GM21737 (cell line): ENCODE measurements around the gene HAGHL.
"Not testable (repeated sequence)": the region's sequence is repeated elsewhere in the genome, so short reads cannot be mapped to it uniquely, and the experiment has no call there.

ENCODE experiments used
- ATAC-seq: cut with Tn5 transposase; IDR thresholded peaks from one replicate; pipeline ENCODE4 v1.9.1; 2021; ENCODE audit warnings: mild to moderate bottlenecking, moderate library complexity; ENCODE audit not compliant: unreplicated experiment

Gene HAGHL

GRCh38 chr16:766820-767640 is 40.1 kb downstream of the HAGHL start:
- no peak for ATAC-seq

- ATAC-seq = no peak
Measured at GRCh38 chr16:767743-768235, 40.9 kb downstream of the HAGHL start.

DNA sequence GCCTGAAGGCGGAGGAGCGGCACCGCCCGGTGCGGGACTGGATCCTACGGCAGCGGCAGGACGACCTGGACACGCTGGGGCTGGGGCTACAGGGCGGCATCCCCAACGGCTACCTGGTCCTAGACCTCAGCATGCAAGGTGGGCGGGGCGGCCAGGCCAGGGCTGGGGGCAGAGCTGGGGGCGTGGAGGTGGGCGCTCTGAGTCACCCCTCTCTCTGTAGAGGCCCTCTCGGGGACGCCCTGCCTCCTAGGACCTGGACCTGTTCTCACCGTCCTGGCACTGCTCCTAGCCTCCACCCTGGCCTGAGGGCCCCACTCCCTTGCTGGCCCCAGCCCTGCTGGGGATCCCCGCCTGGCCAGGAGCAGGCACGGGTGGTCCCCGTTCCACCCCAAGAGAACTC is 41.5 kb downstream of the HAGHL start:
- no peak for ATAC-seq

- no peak for ATAC-seq
Measured at GRCh38 chr16:769184-769784, 42.4 kb downstream of the HAGHL start.

GRCh38 chr16:769934-770333 is 43.0 kb downstream of the HAGHL start:
- no peak for ATAC-seq

- ATAC-seq = no peak
Measured at GRCh38 chr16:770411-770810, 43.5 kb downstream of the HAGHL start.

DNA sequence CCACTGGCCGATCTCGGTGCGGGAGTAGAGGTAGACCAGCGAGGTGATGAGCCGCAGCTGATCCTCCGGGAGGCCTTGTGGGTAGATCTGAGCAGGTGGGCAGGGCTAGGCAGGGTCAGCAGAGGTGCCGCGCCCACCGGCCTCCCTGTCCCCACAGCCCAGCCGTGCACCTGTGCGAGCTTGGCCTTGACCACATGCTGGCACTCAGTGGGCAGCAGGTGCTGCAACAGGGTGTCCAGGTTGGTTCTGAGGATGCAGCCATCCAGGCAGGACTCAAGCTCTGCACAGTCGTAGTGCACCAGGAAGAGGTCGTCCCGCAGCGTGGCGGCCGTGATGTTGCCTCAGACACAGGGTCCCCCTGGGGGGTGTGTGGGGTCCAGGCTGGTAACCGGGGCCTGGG is 46.1 kb downstream of the HAGHL start:
- no peak for ATAC-seq

- ATAC-seq = no peak
Measured at GRCh38 chr16:774086-775001, 47.4 kb downstream of the HAGHL start.

DNA sequence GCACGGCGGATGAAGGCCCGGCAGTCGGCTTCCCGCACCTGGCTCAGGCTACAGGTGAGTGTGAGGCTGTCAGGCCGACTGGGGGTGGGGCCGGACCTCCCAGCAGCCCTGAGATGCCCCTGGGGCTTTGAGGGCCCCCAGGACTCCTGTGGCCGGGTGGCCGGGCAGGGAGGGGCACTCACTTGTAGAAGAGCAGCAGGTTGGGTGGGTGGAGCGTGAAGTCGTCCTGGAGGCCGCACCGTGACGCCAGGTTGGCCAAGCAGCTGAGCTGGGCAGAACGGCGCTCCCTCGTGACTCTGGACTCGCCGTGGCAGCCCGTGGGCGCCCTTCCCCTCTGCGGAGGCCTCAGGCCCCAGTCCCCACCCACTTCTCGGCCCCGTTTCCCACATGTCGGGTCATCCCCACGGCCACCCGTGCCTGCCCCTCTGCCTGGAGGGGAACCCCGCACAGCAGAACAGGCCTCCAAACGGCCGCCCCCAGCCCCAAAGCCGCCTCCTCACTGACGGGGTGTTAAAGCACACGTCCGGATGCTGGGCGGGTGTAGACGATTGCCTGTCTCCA is 48.4 kb downstream of the HAGHL start:
- ATAC-seq = no peak

DNA sequence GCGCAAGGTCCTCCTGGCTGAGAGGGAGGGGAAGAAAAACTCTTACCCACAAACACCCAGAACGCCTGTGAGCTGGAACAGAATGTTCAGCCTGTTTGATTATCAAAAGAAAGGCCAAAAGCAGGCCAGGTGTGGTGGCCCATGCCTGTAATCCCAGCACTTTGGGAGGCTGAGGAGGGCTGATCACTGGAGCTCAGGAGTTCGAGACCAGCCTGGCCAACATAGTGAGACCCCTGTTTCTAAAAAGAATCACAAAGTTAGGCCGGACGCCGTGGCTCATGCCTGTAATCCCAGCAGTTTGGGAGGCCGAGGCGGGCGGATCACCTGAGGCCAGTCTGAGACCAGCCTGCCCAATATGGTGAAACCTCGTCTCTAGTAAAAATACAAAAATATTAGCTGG is 49.4 kb downstream of the HAGHL start:
- ATAC-seq = not testable (repeated sequence)

- ATAC-seq = no peak
Measured at GRCh38 chr16:776824-777223, 49.9 kb downstream of the HAGHL start.

DNA sequence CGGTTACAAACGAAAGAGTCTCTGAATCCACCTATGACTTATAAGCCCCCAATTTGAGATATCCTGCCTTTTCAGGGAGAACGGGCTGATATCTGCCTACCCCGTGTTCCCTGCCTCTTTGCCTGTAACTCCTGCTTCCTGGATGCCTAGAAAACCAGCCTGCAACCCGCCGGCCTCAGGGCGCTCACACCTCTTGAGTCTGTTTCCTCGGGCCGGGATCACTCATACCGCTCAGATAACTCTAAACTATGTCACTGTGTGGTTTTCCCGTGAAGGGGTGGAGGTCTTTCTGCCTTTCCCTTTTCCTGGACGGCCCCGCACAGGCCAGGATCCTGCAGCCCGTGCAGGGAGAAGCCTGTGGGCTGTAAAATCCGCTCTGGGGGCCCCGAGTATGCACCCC is 50.9 kb downstream of the HAGHL start:
- ATAC-seq = no peak

DNA sequence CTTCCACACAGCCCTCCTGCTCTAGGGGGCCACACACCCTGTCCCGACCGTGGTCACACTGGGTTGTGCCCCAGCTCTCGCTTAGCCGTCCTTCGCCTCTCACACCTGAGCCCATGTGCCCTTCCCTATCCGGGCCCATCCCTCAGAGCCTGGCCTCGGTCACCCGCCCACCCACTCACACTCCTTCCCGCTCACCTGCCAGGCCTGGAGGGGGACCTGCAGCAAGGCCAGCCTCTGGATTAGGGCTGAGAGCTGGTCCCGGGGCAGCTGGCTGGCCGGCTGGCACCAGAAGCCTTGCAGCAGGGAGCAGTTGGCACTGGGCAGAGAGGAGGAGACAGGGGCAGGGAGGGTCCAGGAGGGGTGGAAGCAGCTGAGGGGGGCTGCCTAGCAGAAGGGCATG is 51.5 kb downstream of the HAGHL start:
- ATAC-seq = no peak

- no peak for ATAC-seq
Measured at GRCh38 chr16:778909-779527, 52.1 kb downstream of the HAGHL start.
